Stimulated activated CD8-positive, alpha-beta memory T cell treated with anti-CD3 and anti-CD28 coated beads, Interleukin-4, amount 100 ng/mL, for 48 hours (primary cell): ENCODE data around the gene PGD.
A peak's percentile ranks its signal among the peaks of the same experiment; 100 is the strongest.

Experiments used
- DNase-seq: peaks from one replicate; pipeline ENCODE4 v3.0.0-alpha.2; 2020

PGD gene

GRCh38 chr1:10398734-10399443 is at the start of gene PGD:
Gene PGD, plus strand, starts transcription at chr1:10399064. Its CDS starts 54 bp downstream, at chr1:10399118.
- peak; percentile 98 for DNase-seq

GRCh38 chr1:10353282-10353681 is 45.6 kb upstream of the PGD start:
- DNase-seq, result no peak

- DNase-seq, result no peak
Measured at GRCh38 chr1:10353693-10354092, 45.2 kb upstream of the PGD start.

- DNase-seq, result no peak
Measured at GRCh38 chr1:10360045-10360444, 38.8 kb upstream of the PGD start.

- DNase-seq, result no peak
Measured at GRCh38 chr1:10361515-10361914, 37.3 kb upstream of the PGD start.

- DNase-seq, result no peak
Measured at GRCh38 chr1:10368194-10368593, 30.7 kb upstream of the PGD start.

- no peak for DNase-seq
Measured at GRCh38 chr1:10374442-10374860, 24.4 kb upstream of the PGD start.

- peak; percentile 38 for DNase-seq
Measured at GRCh38 chr1:10377365-10378029, 21.4 kb upstream of the PGD start.

- no peak for DNase-seq
Measured at GRCh38 chr1:10378081-10378841, 20.6 kb upstream of the PGD start.

GRCh38 chr1:10379101-10379620 is 19.7 kb upstream of the PGD start:
- no peak for DNase-seq

GRCh38 chr1:10379676-10380075 is 19.2 kb upstream of the PGD start:
- DNase-seq, result no peak

GRCh38 chr1:10380594-10381275 is 18.1 kb upstream of the PGD start:
- DNase-seq, result no peak

GRCh38 chr1:10383630-10384029 is 15.2 kb upstream of the PGD start:
- no peak for DNase-seq

GRCh38 chr1:10384219-10384618 is 14.6 kb upstream of the PGD start:
- DNase-seq, result no peak

GRCh38 chr1:10386761-10387676 is 11.8 kb upstream of the PGD start:
- no peak for DNase-seq

- DNase-seq, result no peak
Measured at GRCh38 chr1:10387677-10388386, 11.0 kb upstream of the PGD start.

GRCh38 chr1:10388387-10388715 is 10.5 kb upstream of the PGD start:
- DNase-seq, result no peak

GRCh38 chr1:10389271-10389973 is 9.4 kb upstream of the PGD start:
- no peak for DNase-seq

GRCh38 chr1:10396870-10397269 is 2.0 kb upstream of the PGD start:
- DNase-seq, result no peak

GRCh38 chr1:10398278-10398733 is 558 bp upstream of the PGD start:
- no peak for DNase-seq
